SU-DHL-6 (cell line): ENCODE measurements around the gene CENPE.

Experiments
- H2AFZ ChIP-seq: fragments of 200-600 bp; sonication (generic); 2 replicates; pipeline ENCODE4 v1.6.1; 2014; ENCODE audit warnings: low read depth, mild to moderate bottlenecking, moderate library complexity, mixed read lengths, antibody characterized with exemption, low read length; ENCODE audit not compliant: severe bottlenecking
- H3F3A ChIP-seq: fragments of 200-600 bp; shearing (Covaris generic); 2 replicates; pipeline ENCODE4 v1.6.0; 2016; ENCODE audit warnings: antibody characterized with exemption, mild to moderate bottlenecking; ENCODE audit not compliant: insufficient read depth
- H3K27ac ChIP-seq: fragments of 200-600 bp; sonication (generic); 2 replicates; pipeline ENCODE4 v1.5.1; 2016; ENCODE audit warnings: low read depth, mild to moderate bottlenecking, low read length, moderate library complexity, mixed read lengths
- H3K27me3 ChIP-seq: fragments of 200-600 bp; sonication (generic), shearing (Covaris generic); 2 replicates; pipeline ENCODE4 v1.6.0; 2014; ENCODE audit warnings: mild to moderate bottlenecking, low read length
- H3K36me3 ChIP-seq: fragments of 200-600 bp; sonication (generic); 2 replicates; pipeline ENCODE4 v1.6.1; 2014; ENCODE audit warnings: mild to moderate bottlenecking, low read length, mixed read lengths
- H3K4me2 ChIP-seq: fragments of 300-600, 200-600 bp; shearing (Covaris generic), sonication (generic); 2 replicates; pipeline ENCODE4 v1.6.0; 2014; ENCODE audit warnings: low read length, low read depth, mild to moderate bottlenecking; ENCODE audit not compliant: poor library complexity, severe bottlenecking
- H3K4me3 ChIP-seq: fragments of 200-600 bp; sonication (generic); 2 replicates; pipeline ENCODE4 v1.5.1; 2014; ENCODE audit warnings: antibody characterized with exemption, low read length, mild to moderate bottlenecking, mixed read lengths; ENCODE audit not compliant: insufficient read depth, poor library complexity, severe bottlenecking
- H3K79me2 ChIP-seq: fragments of 200-600 bp; sonication (generic); 2 replicates; pipeline ENCODE4 v1.6.1; 2014; ENCODE audit warnings: mild to moderate bottlenecking, low read length, moderate library complexity; ENCODE audit not compliant: insufficient read depth
- H3K9ac ChIP-seq: fragments of 200-600 bp; sonication (generic); 2 replicates; pipeline ENCODE4 v1.7.0; 2014; ENCODE audit warnings: mild to moderate bottlenecking, low read length
- H3K9me2 ChIP-seq: fragments of 200-600 bp; sonication (generic); replicated peaks from 2 replicates; pipeline ENCODE4 v1.6.1; 2014; ENCODE audit warnings: low read length; ENCODE audit not compliant: insufficient read depth
- H3K9me3 ChIP-seq: fragments of 200-600 bp; sonication (generic); 2 replicates; pipeline ENCODE4 v1.6.1; 2014; ENCODE audit warnings: low read length, mixed read lengths; ENCODE audit not compliant: insufficient read depth
- H4K20me1 ChIP-seq: fragments of 200-600 bp; sonication (generic); 2 replicates; pipeline ENCODE4 v1.6.1; 2014; ENCODE audit warnings: low read depth, mild to moderate bottlenecking, antibody characterized with exemption, low read length, moderate library complexity, mixed read lengths
- CTCF ChIP-seq: fragments of 200-600 bp; sonication (generic); IDR thresholded peaks from one replicate; pipeline ENCODE4 v1.5.1; 2017; ENCODE audit warnings: antibody characterized with exemption, mild to moderate bottlenecking, low read length, moderate library complexity; ENCODE audit not compliant: insufficient read depth, poor library complexity, severe bottlenecking
- EZH2phosphoT487 ChIP-seq: fragments of 200-600 bp; sonication (generic), shearing (Covaris generic); conservative IDR thresholded peaks from 2 replicates; pipeline ENCODE4 v1.6.1; 2018; ENCODE audit warnings: mild to moderate bottlenecking, antibody characterized with exemption, low read length, moderate library complexity, mixed read lengths

CENPE gene

GRCh38 chr4:103118166-103118565, 80.0 kb downstream of the CENPE start:
- no peaks in the 10 kb centered on the region for H3K27me3 ChIP-seq
- no peak overlapping the region for H3K4me3 ChIP-seq
- H3K79me2 ChIP-seq: no peaks in the 10 kb centered on the region
- H3K9ac ChIP-seq: no peak overlapping the region
- no peak overlapping the region for H3K4me2 ChIP-seq
- no peaks in the 10 kb centered on the region for H3K9me2 ChIP-seq
- H3K36me3 ChIP-seq: peaks cover 14% of the 10 kb centered on the region; the same call in 1 of the 2 replicates
- H3K9me3 ChIP-seq: no peaks in the 10 kb centered on the region
- no peaks in the 10 kb centered on the region for H3F3A ChIP-seq
- no peaks in the 10 kb centered on the region for H4K20me1 ChIP-seq
- TF ChIP-seq CTCF: no peak
- no peak for TF ChIP-seq EZH2phosphoT487
- H3K27ac ChIP-seq: no peak overlapping the region
- H2AFZ ChIP-seq: no peak overlapping the region

GRCh38 chr4:103111598-103111997, 86.5 kb downstream of the CENPE start:
- H3K27me3 ChIP-seq: no peaks in the 10 kb centered on the region
- H3F3A ChIP-seq: no peaks in the 10 kb centered on the region
- no peak overlapping the region for H2AFZ ChIP-seq
- no peak overlapping the region for H3K4me2 ChIP-seq
- no peak overlapping the region for H3K4me3 ChIP-seq
- H3K79me2 ChIP-seq: no peaks in the 10 kb centered on the region
- H3K9me2 ChIP-seq: no peaks in the 10 kb centered on the region
- no peaks in the 10 kb centered on the region for H4K20me1 ChIP-seq
- H3K9ac ChIP-seq: no peak overlapping the region
- H3K9me3 ChIP-seq: no peaks in the 10 kb centered on the region
- TF ChIP-seq EZH2phosphoT487 (no peak), CTCF (no peak)
- H3K27ac ChIP-seq: no peak overlapping the region
- H3K36me3 ChIP-seq: peaks cover 10% of the 10 kb centered on the region; the same call in 1 of the 2 replicates

- Histone ChIP-seq H3K9me2 (no peaks in the 10 kb centered on the region), H3K9me3 (no peaks in the 10 kb centered on the region), H3K4me2 (no peak overlapping the region), H3K27me3 (no peaks in the 10 kb centered on the region), H3K9ac (no peak overlapping the region), H3K79me2 (no peaks in the 10 kb centered on the region), H3K4me3 (no peak overlapping the region), H4K20me1 (no peaks in the 10 kb centered on the region), H3K27ac (no peak overlapping the region), H3F3A (no peaks in the 10 kb centered on the region), H2AFZ (no peak overlapping the region), H3K36me3 (peaks cover 4% of the 10 kb centered on the region; the same call in 1 of the 2 replicates)
- no peak for TF ChIP-seq CTCF
- TF ChIP-seq EZH2phosphoT487: no peak
These were observed 89.6 kb downstream of the CENPE start for GRCh38 chr4:103108542-103108941.
